Astrocyte (in vitro differentiated cells and primary cell): ENCODE results near the gene ADAMTS6. TPM values are rescaled to one million over a fixed set of nuclear protein-coding genes. Genes with fewer than 3 reads are reported as not detected.
A peak's percentile ranks its signal among the peaks of the same experiment; 100 is the strongest.

Source experiments
- DNase-seq: peaks from one replicate; pipeline ENCODE4 v3.0.0-alpha.2; 2010; ENCODE audit warnings: low read depth
- FAIRE-seq: peaks from 2 replicates; lab custom pipeline; 2011; peaks lifted over from hg19 to GRCh38; lab: Jason Lieb, UNC
- H2AFZ ChIP-seq: 2 replicates; pipeline ENCODE4 v1.6.0; 2012; ENCODE audit warnings: low read depth, low read length, inconsistent platforms
- H3K27ac ChIP-seq: 2 replicates; pipeline ENCODE4 v1.5.1; 2011; ENCODE audit warnings: low read depth, low read length, inconsistent platforms
- H3K27me3 ChIP-seq: 2 replicates; pipeline ENCODE4 v1.6.0; 2011; ENCODE audit warnings: low read length, inconsistent platforms; ENCODE audit not compliant: insufficient read depth
- H3K36me3 ChIP-seq: 2 replicates; pipeline ENCODE4 v1.5.1; 2011; ENCODE audit warnings: low read length, inconsistent platforms; ENCODE audit not compliant: insufficient read depth
- H3K4me1 ChIP-seq: 2 replicates; pipeline ENCODE4 v1.5.1; 2011; ENCODE audit warnings: low read length, inconsistent platforms; ENCODE audit not compliant: insufficient read depth
- H3K4me2 ChIP-seq: 2 replicates; pipeline ENCODE4 v1.6.0; 2012; ENCODE audit warnings: low read length, inconsistent platforms
- H3K4me3 ChIP-seq: 2 replicates; pipeline ENCODE4 v1.5.1; 2011; ENCODE audit warnings: low read depth, mild to moderate bottlenecking, low read length, inconsistent platforms; ENCODE audit not compliant: insufficient read depth
- H3K79me2 ChIP-seq: 2 replicates; pipeline ENCODE4 v1.6.0; 2012; ENCODE audit warnings: mild to moderate bottlenecking, low read length, inconsistent platforms; ENCODE audit not compliant: insufficient read depth
- H3K9ac ChIP-seq: 2 replicates; pipeline ENCODE4 v1.6.0; 2012; ENCODE audit warnings: mild to moderate bottlenecking, low read length, inconsistent platforms
- H3K9me3 ChIP-seq: 2 replicates; pipeline ENCODE4 v1.5.1; 2012; ENCODE audit warnings: low read depth, mild to moderate bottlenecking, low read length, inconsistent platforms; ENCODE audit not compliant: insufficient read depth
- H4K20me1 ChIP-seq: 2 replicates; pipeline ENCODE4 v1.6.0; 2012; ENCODE audit warnings: low read length, inconsistent platforms; ENCODE audit not compliant: insufficient read depth
- H3K27ac Mint-ChIP-seq: one replicate; pipeline ENCODE4 v1.8.0; 2021; ENCODE audit warnings: mild to moderate bottlenecking, mixed read lengths; ENCODE audit not compliant: unreplicated experiment
- H3K27me3 Mint-ChIP-seq: one replicate; pipeline ENCODE4 v1.8.0; 2021; ENCODE audit warnings: low read depth, mixed read lengths; ENCODE audit not compliant: unreplicated experiment
- H3K36me3 Mint-ChIP-seq: one replicate; pipeline ENCODE4 v1.8.0; 2021; ENCODE audit warnings: low read depth, mixed read lengths; ENCODE audit not compliant: unreplicated experiment
- H3K4me1 Mint-ChIP-seq: one replicate; pipeline ENCODE4 v1.8.0; 2021; ENCODE audit warnings: low read depth, mixed read lengths; ENCODE audit not compliant: unreplicated experiment
- H3K4me3 Mint-ChIP-seq: one replicate; pipeline ENCODE4 v1.8.0; 2021; ENCODE audit warnings: mild to moderate bottlenecking, moderate library complexity, mixed read lengths; ENCODE audit not compliant: unreplicated experiment
- H3K9me3 Mint-ChIP-seq: one replicate; pipeline ENCODE4 v1.8.0; 2021; ENCODE audit warnings: mild to moderate bottlenecking, mixed read lengths; ENCODE audit not compliant: unreplicated experiment
- CTCF ChIP-seq: IDR thresholded peaks from 2 replicates; pipeline ENCODE4 v1.5.1; 2011; ENCODE audit warnings: low read depth, mild to moderate bottlenecking, inconsistent platforms, low read length, moderate library complexity; ENCODE audit not compliant: insufficient read depth
- EZH2 ChIP-seq: IDR thresholded peaks from 2 replicates; pipeline ENCODE4 v1.6.1; 2012; ENCODE audit warnings: mild to moderate bottlenecking, low read length, inconsistent platforms; ENCODE audit not compliant: insufficient read depth
- total RNA-seq: library from RNA; stranded (reverse); gene quantifications from 2 replicates; pipeline ENCODE4 v1.2.1, GENCODE V29; 2021

Gene ADAMTS6
- total RNA-seq, 1 donor from 2014 or later = 27.7 TPM

GRCh38 chr5:65334077-65334476, 147.6 kb downstream of the ADAMTS6 start:
- Mint-ChIP-seq H3K36me3 (peaks cover 6% of the 10 kb centered on the region), H3K4me3 (no peak overlapping the region), H3K9me3 (no peaks in the 10 kb centered on the region), H3K27ac (no peak overlapping the region), H3K27me3 (no peaks in the 10 kb centered on the region), H3K4me1 (peaks cover 4% of the 10 kb centered on the region)
- Histone ChIP-seq H3K4me3 (no peak overlapping the region), H3K9ac (no peak overlapping the region), H3K9me3 (no peaks in the 10 kb centered on the region), H2AFZ (no peak overlapping the region), H3K4me2 (no peak overlapping the region), H3K27ac (no peak overlapping the region), H3K79me2 (peaks cover 17% of the 10 kb centered on the region), H3K4me1 (no peaks in the 10 kb centered on the region), H3K27me3 (no peaks in the 10 kb centered on the region), H4K20me1 (peaks cover 8% of the 10 kb centered on the region), H3K36me3 (peaks cover 5% of the 10 kb centered on the region)
- no peak for TF ChIP-seq EZH2
- TF ChIP-seq CTCF = no peak
- DNase-seq (peak; percentile 40), FAIRE-seq (no peak)

GRCh38 chr5:65332591-65332990, 149.1 kb downstream of the ADAMTS6 start:
- TF ChIP-seq CTCF = no peak
- no peak overlapping the region for H3K4me3 Mint-ChIP-seq
- FAIRE-seq (no peak), DNase-seq (no peak)
- Histone ChIP-seq H3K79me2 (peaks cover 2% of the 10 kb centered on the region), H3K27ac (no peak overlapping the region), H3K9ac (no peak overlapping the region), H4K20me1 (no peaks in the 10 kb centered on the region), H3K9me3 (no peaks in the 10 kb centered on the region), H2AFZ (no peak overlapping the region), H3K4me1 (peaks cover 2% of the 10 kb centered on the region), H3K4me3 (no peak overlapping the region), H3K27me3 (no peaks in the 10 kb centered on the region), H3K4me2 (no peak overlapping the region), H3K36me3 (peaks cover 5% of the 10 kb centered on the region)
- H3K4me1 Mint-ChIP-seq = peaks cover 5% of the 10 kb centered on the region
- no peaks in the 10 kb centered on the region for H3K36me3 Mint-ChIP-seq
- H3K27me3 Mint-ChIP-seq = no peaks in the 10 kb centered on the region
- no peaks in the 10 kb centered on the region for H3K9me3 Mint-ChIP-seq
- no peak overlapping the region for H3K27ac Mint-ChIP-seq

GRCh38 chr5:65329266-65329665, 152.5 kb downstream of the ADAMTS6 start:
- Histone ChIP-seq H3K27ac (no peak overlapping the region), H3K4me2 (no peak overlapping the region), H3K36me3 (peaks cover 5% of the 10 kb centered on the region), H2AFZ (no peak overlapping the region), H3K4me1 (peaks cover 10% of the 10 kb centered on the region), H3K79me2 (no peaks in the 10 kb centered on the region), H3K4me3 (no peak overlapping the region), H3K9ac (no peak overlapping the region), H3K9me3 (no peaks in the 10 kb centered on the region), H3K27me3 (no peaks in the 10 kb centered on the region), H4K20me1 (no peaks in the 10 kb centered on the region)
- no peaks in the 10 kb centered on the region for H3K9me3 Mint-ChIP-seq
- H3K4me1 Mint-ChIP-seq = peaks cover 9% of the 10 kb centered on the region
- FAIRE-seq (no peak), DNase-seq (peak; percentile 38)
- no peaks in the 10 kb centered on the region for H3K27me3 Mint-ChIP-seq
- no peak for TF ChIP-seq CTCF
- no peak for TF ChIP-seq EZH2
- no peak overlapping the region for H3K27ac Mint-ChIP-seq
- H3K36me3 Mint-ChIP-seq = peaks cover 4% of the 10 kb centered on the region
- no peak overlapping the region for H3K4me3 Mint-ChIP-seq
